HG03565 (cell line): ENCODE measurements around the gene SLITRK1.

ENCODE experiments used
- ATAC-seq: cut with Tn5 transposase; IDR thresholded peaks from one replicate; pipeline ENCODE4 v1.9.1; 2021; ENCODE audit warnings: mild to moderate bottlenecking, moderate library complexity; ENCODE audit not compliant: unreplicated experiment

The SLITRK1 gene, protein sequence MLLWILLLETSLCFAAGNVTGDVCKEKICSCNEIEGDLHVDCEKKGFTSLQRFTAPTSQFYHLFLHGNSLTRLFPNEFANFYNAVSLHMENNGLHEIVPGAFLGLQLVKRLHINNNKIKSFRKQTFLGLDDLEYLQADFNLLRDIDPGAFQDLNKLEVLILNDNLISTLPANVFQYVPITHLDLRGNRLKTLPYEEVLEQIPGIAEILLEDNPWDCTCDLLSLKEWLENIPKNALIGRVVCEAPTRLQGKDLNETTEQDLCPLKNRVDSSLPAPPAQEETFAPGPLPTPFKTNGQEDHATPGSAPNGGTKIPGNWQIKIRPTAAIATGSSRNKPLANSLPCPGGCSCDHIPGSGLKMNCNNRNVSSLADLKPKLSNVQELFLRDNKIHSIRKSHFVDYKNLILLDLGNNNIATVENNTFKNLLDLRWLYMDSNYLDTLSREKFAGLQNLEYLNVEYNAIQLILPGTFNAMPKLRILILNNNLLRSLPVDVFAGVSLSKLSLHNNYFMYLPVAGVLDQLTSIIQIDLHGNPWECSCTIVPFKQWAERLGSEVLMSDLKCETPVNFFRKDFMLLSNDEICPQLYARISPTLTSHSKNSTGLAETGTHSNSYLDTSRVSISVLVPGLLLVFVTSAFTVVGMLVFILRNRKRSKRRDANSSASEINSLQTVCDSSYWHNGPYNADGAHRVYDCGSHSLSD

GRCh38 chr13:83881917-83882605, at the start of gene SLITRK1:
TSS of gene SLITRK1 (minus strand) at chr13:83882474. CDS start at chr13:83881507, 967 bp downstream.
- no peak for ATAC-seq

GRCh38 chr13:83929157-83929556, 46.9 kb upstream of the SLITRK1 start:
- ATAC-seq = no peak

GRCh38 chr13:83919775-83920174, 37.5 kb upstream of the SLITRK1 start:
- no peak for ATAC-seq

DNA sequence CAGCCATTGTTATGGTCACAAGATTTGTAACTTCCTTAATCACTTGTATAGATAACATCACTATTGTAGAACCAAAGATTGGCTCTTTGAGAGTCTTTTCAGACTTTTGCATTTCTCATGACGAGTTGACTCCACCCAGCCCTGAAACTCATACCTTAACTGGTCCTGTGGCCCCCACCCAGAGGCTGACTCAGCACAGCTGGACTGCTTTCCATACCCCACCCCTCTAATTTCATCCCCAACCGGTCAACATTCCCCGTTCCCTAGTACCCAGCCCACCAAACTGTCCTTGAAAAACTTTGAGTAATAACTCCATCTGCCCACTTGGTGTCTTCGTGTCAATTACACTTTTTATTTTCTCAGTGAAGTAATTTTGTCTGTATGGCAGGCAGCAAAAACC, 32.1 kb upstream of the SLITRK1 start:
- no peak for ATAC-seq

DNA sequence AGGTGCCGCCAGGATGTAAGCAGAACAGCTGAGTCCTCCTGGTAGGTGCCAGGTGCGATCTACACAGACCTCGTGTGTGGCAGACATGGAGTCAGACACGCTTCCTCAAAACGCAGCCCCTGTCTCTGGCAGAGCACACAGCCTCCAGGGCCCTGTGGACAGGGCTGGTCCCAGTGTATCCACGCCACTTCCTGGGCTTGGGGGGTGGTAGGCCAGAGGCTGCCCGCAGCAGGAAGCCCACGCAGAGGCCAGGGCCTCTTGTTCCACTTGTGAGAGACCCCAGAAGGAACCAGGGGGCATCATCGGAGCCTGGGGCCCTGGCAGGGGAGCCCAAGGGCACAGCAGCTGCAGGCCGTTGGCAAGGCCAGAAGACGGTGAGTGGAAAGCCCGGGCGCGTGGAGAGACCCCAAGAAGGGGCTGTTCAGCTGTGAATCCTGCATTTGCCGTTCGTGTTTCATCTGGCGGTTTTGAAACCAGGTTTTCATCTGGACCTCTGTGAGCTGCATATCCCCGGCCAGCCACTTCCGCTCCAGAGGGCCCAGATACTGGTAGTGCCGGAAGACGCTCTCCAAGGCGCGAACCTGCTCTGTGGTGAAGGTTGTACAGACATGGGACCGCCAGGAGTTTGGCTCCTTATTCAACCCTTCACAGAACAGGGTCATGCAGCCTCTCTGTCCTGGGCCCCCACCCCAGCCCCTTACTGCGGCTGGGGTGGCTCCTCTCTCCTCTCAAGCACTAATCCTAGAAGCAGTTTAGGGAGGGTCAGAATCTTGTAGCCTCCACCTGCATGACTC, 25.1 kb upstream of the SLITRK1 start:
- ATAC-seq = no peak

- no peak for ATAC-seq
Observed at GRCh38 chr13:83906240-83906820, 24.1 kb upstream of the SLITRK1 start.

DNA sequence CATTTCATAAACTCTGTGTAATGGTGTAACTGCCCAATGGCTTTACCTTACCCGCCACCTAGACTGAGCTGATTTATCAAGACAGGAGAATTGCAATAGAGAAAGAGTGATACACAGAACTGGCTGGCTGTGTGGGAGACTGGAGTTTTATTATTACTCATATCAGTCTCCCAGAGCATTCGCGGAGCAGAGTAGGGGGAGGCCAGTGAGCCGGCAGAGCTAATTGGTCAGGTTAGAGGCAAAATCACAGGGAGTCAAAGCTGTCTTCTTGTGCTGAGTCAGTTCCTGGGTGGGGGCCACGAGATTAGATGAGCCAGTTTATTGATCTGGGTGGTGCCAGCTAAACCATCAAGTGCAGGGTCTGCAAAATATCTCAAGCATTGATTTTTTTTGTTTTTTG, 23.4 kb upstream of the SLITRK1 start:
- ATAC-seq = no peak

GRCh38 chr13:83895994-83896580, 13.8 kb upstream of the SLITRK1 start:
- ATAC-seq = no peak

DNA sequence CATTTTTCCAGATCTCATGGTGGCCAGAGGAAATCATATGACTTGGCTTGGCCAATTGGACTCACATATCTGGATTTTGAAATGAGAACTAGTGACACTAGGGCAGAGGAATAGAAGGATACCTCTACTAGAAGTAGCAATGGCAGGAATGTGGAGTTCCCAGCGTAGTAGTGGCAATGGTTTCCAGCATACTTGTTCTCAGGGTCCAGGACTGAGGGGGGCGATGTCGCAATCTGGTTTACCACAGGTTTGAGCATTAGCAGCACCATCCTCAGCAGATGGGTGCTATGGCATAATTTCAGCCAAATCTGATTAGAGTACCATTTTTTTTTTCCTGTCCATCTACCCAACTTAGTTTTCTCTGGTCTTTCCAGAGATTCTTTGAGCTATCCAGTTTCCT, 8.1 kb upstream of the SLITRK1 start:
- no peak for ATAC-seq

- ATAC-seq = no peak
Observed at GRCh38 chr13:83884141-83884540, 1.9 kb upstream of the SLITRK1 start.

- ATAC-seq = no peak
Observed at GRCh38 chr13:83883061-83883523, 818 bp upstream of the SLITRK1 start.

DNA sequence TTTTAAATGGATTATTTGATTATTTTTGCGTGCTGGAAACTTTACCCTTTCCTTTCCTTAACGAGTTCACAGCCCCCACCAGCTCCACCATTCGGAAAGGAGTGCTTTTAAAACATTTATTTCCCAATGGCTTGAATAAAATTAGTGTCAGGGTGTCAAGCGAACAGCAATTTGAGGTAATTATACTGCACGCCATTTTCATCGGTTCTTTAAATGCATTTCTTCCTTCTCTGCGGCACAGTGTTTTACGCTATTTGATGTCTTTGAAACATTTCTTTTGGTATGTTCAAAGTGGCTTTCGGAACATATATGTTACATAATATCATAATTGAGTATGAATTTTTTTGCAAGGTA, 309 bp upstream of the SLITRK1 start:
- ATAC-seq = no peak

DNA sequence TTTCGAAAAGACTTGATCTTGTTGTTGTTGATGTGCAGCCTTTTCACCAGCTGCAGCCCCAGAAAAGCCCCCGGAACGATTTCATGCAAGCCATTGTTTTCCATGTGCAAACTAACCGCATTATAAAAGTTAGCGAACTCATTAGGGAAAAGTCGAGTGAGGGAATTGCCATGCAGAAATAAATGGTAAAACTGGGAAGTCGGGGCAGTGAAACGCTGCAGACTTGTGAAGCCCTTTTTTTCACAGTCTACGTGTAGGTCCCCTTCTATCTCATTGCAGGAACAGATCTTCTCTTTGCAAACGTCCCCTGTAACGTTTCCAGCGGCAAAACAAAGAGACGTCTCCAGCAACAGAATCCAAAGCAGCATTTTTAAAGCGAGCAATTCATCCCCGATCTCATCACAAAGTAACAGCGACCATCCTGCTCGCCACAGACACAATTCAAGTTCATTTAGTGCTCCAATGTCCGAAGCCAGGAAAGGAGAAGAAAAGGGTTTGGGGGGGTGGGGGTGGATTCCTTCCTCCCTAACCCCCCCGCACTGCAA, 1.1 kb downstream of the SLITRK1 start:
- no peak for ATAC-seq

DNA sequence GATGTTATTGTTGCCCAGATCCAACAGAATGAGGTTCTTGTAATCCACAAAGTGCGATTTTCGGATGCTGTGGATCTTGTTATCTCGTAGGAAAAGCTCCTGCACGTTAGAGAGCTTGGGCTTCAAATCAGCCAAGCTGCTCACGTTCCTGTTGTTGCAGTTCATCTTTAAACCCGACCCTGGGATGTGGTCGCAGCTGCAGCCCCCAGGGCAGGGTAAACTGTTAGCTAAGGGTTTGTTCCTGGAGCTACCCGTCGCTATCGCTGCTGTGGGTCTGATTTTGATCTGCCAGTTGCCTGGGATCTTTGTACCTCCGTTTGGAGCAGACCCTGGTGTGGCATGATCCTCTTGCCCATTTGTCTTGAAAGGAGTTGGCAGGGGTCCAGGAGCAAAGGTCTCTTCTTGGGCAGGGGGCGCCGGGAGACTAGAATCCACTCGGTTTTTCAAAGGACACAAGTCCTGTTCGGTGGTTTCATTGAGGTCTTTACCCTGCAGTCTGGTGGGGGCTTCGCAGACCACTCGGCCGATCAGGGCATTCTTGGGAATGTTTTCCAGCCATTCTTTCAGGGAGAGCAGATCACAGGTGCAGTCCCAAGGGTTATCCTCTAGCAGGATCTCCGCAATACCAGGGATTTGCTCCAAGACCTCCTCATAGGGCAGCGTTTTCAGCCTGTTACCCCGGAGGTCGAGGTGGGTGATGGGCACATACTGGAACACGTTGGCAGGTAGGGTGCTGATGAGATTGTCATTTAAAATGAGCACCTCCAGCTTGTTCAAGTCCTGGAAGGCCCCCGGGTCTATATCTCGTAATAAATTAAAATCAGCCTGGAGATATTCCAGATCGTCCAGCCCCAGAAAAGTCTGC, 1.8 kb downstream of the SLITRK1 start:
- no peak for ATAC-seq

DNA sequence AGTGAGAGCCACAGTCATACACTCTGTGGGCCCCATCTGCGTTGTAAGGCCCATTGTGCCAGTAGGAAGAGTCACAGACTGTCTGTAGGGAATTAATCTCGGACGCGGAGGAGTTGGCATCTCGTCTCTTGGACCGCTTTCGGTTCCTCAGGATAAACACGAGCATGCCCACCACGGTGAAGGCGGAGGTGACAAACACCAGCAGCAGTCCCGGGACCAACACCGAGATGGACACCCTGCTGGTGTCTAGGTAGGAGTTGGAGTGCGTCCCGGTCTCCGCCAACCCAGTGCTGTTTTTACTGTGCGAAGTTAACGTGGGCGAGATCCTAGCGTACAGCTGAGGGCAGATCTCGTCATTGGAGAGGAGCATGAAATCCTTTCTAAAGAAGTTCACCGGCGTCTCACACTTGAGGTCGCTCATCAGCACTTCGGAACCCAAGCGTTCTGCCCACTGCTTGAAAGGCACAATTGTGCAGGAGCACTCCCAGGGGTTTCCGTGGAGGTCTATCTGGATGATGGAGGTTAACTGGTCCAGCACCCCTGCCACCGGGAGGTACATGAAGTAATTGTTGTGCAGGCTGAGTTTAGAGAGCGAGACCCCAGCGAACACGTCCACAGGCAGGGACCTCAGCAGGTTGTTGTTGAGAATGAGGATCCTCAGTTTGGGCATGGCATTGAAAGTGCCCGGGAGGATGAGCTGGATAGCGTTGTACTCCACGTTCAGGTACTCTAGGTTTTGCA, 2.7 kb downstream of the SLITRK1 start:
- ATAC-seq = no peak

DNA sequence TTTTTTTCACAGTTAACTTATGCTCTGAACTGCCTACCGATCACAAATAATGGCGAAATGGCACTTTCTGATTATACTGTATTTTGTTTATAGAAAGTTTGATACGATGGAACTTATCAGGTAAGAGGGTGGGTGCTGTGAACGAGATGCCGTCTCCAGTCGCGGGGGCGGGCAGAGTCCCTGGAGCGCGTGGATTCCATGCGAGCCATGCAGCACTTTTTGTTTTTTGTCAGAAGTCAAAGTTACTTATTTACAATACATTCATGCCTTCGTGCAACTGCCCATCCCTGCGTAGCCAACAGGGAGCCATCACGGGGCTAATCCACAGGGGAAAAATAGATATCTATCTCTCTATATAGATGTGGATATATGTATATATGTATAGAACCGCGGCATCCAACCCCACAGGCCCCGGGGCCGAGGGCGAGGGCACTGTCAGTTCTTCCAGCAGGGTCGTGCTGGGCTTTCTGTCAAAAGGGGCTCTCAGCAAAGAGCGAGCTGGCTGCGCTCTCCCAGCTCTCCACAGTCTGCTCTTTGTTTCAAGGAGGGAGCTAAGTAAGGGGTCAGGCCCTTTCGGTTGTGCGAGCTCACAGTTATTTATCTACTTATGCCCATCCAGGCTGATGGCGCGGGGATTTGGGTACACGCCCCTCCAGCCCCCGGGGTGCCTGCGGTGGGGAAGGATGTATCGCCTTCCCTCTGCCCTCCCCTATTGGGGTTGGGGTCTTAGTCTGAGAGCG, 3.4 kb downstream of the SLITRK1 start:
- no peak for ATAC-seq

- no peak for ATAC-seq
Observed at GRCh38 chr13:83877651-83878355, 4.5 kb downstream of the SLITRK1 start.
